ENCODE data around the gene LMBR1. TPM values are rescaled to one million over a fixed set of nuclear protein-coding genes. Genes with fewer than 3 reads are reported as not detected.

LMBR1 gene
- total and polyA plus RNA-seq, 3 donors from 2014 or later: 73.3 to 219 (median 218) TPM

DNA sequence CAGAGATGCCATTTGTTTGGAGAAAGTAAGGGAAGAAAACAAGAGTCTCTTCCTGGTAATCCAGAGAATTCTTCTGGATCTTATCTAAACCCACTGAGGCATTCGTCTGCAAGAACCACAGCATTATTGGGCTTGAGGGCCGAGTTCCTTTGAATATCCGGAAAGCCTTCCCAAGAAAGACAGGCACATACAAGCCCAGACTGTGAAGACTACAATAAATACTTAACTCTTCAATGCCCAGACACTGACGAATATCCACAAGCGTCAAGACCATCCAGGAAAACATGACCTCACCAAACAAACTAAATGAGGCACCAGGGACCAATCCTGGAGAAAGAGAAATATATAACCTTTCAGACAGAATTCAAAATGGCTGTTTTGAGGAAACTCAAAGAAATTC lies 153.4 kb downstream of the LMBR1 start:
- Histone ChIP-seq H3K9me3 (no peaks in the 10 kb centered on the region), H3K4me1 (no peaks in the 10 kb centered on the region), H3K27me3 (no peaks in the 10 kb centered on the region), H3K36me3 (ENCODE audit: low read depth, missing control alignments) (no peaks in the 10 kb centered on the region), H3K27ac (no peak overlapping the region), H3K4me3 (no peak overlapping the region)
- TF ChIP-seq, protein P1, sequence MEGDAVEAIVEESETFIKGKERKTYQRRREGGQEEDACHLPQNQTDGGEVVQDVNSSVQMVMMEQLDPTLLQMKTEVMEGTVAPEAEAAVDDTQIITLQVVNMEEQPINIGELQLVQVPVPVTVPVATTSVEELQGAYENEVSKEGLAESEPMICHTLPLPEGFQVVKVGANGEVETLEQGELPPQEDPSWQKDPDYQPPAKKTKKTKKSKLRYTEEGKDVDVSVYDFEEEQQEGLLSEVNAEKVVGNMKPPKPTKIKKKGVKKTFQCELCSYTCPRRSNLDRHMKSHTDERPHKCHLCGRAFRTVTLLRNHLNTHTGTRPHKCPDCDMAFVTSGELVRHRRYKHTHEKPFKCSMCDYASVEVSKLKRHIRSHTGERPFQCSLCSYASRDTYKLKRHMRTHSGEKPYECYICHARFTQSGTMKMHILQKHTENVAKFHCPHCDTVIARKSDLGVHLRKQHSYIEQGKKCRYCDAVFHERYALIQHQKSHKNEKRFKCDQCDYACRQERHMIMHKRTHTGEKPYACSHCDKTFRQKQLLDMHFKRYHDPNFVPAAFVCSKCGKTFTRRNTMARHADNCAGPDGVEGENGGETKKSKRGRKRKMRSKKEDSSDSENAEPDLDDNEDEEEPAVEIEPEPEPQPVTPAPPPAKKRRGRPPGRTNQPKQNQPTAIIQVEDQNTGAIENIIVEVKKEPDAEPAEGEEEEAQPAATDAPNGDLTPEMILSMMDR (IDR thresholded peaks at IDR 0.05): no peak
- no peak for TF ChIP-seq POLR2A (IDR thresholded peaks at IDR 0.05)
- WGBS, 2 donors: 86 to 92% methylated on average over 5 of the region's 5 CpGs
- no peak for DNase-seq
- intact Hi-C loops (cut with DNase I; ENCODE audit: low total_unique reads): no loop called here

GRCh38 chr7:156735851-156736250 lies 157.1 kb downstream of the LMBR1 start:
- Histone ChIP-seq H3K9me3 (no peaks in the 10 kb centered on the region), H3K36me3 (ENCODE audit: low read depth, missing control alignments) (no peaks in the 10 kb centered on the region), H3K4me1 (no peaks in the 10 kb centered on the region), H3K4me3 (no peak overlapping the region), H3K27me3 (no peaks in the 10 kb centered on the region), H3K27ac (no peak overlapping the region)
- 91 to 96% methylated on average over 7 of the region's 7 CpGs for whole genome bisulfite sequencing, 2 donors
- DNase-seq: no peak
- TF ChIP-seq, protein P1 (IDR thresholded peaks at IDR 0.05): no peak
- TF ChIP-seq POLR2A (IDR thresholded peaks at IDR 0.05): no peak
- intact Hi-C loops (cut with DNase I; ENCODE audit: low total_unique reads): no loop called here

DNA sequence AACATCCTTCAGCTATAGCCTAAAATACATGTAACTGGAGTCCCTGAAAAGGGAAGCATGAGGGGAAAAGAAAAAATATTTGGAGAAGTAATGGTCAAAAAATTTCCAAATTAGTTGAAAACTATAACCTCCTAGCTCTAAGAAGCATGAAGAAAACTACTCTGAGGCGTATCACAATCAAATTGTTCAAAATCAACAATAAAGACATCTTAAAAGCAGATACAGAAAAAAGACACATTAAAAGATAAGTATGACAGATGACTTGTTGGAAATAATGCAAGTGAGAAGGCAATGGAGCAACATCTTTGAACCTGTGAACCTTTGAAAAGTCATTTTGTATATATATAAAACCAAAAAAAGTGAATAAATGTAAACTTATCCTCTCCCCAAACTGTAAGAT lies 159.3 kb downstream of the LMBR1 start:
- no peaks in the 10 kb centered on the region for H3K36me3 ChIP-seq (ENCODE audit: low read depth, missing control alignments)
- no peak overlapping the region for H3K4me3 ChIP-seq
- no peaks in the 10 kb centered on the region for H3K4me1 ChIP-seq
- TF ChIP-seq, protein P1 (IDR thresholded peaks at IDR 0.05): no peak
- no peak for TF ChIP-seq POLR2A (IDR thresholded peaks at IDR 0.05)
- H3K9me3 ChIP-seq: no peaks in the 10 kb centered on the region
- intact Hi-C loops (cut with DNase I; ENCODE audit: low total_unique reads): no loop called here
- 93 to 95% methylated on average over 1 of the region's 1 CpG for WGBS, 2 donors
- DNase-seq: no peak
- H3K27ac ChIP-seq: no peak overlapping the region
- H3K27me3 ChIP-seq: no peaks in the 10 kb centered on the region

GRCh38 chr7:156732091-156732625 lies 160.8 kb downstream of the LMBR1 start:
- Histone ChIP-seq H3K4me1 (no peaks in the 10 kb centered on the region), H3K27ac (no peak overlapping the region), H3K9me3 (no peaks in the 10 kb centered on the region), H3K4me3 (no peak overlapping the region), H3K36me3 (ENCODE audit: low read depth, missing control alignments) (no peaks in the 10 kb centered on the region), H3K27me3 (no peaks in the 10 kb centered on the region)
- no peak for TF ChIP-seq POLR2A (IDR thresholded peaks at IDR 0.05)
- TF ChIP-seq, protein P1 (IDR thresholded peaks at IDR 0.05): no peak
- no peak for DNase-seq
- intact Hi-C loops (cut with DNase I; ENCODE audit: low total_unique reads): no loop called here
- WGBS, 2 donors: 90% methylated on average over 4 of the region's 4 CpGs

DNA sequence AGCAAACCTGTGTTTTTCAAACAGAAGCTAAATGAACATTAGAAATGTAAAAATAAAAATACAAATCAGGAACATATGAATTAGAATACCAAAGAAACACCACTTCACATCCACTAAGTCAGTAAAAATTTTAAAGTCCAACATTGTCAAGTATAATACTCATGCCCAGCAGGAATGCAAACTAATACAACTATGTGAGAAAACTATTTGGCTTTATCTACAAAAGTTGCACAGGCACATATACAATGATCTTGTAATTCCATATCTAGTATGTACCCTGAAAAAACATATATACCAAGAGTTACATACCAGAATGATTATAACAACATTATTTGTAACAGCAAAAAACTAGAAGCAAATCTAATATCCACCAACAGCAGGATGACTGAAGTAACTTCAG lies 161.3 kb downstream of the LMBR1 start:
- intact Hi-C loops (cut with DNase I; ENCODE audit: low total_unique reads): no loop called here
- Histone ChIP-seq H3K4me3 (no peak overlapping the region), H3K27ac (no peak overlapping the region), H3K27me3 (no peaks in the 10 kb centered on the region), H3K9me3 (no peaks in the 10 kb centered on the region), H3K36me3 (ENCODE audit: low read depth, missing control alignments) (no peaks in the 10 kb centered on the region), H3K4me1 (no peaks in the 10 kb centered on the region)
- no peak for TF ChIP-seq POLR2A (IDR thresholded peaks at IDR 0.05)
- TF ChIP-seq, protein P1 (IDR thresholded peaks at IDR 0.05): no peak
- DNase-seq: no peak

Data from testis (tissue), 3 donors.